HCT116 (cell line): ENCODE results near the gene NAA16. TPM values are rescaled to one million over a fixed set of nuclear protein-coding genes. Genes with fewer than 3 reads are reported as not detected.

Experiments
- ATAC-seq: fragments of 200-7000 bp; cut with Tn5 transposase; 2 replicates; pipeline ENCODE4 v1.9.1; 2020; ENCODE audit warnings: mild to moderate bottlenecking, moderate library complexity
- BruUV-seq: library from RNA; stranded (reverse); fragments of 400-500 nt; replicated peaks from 2 replicates; lab custom pipeline; 2021; lab: Mats Ljungman, UMichigan
- CTCF ChIA-PET: fragments of 300-600 bp; sonication (Branson Sonifier 250); formaldehyde crosslinking; loops from one replicate; lab custom pipeline; 2021; ENCODE audit warnings: antibody characterized with exemption; lab: Charles Lee
- POLR2A ChIA-PET: fragments of 300-600, 350-600 bp; sonication (Branson Sonifier 250); formaldehyde crosslinking; loops from one replicate; lab custom pipeline; 2021; ENCODE audit warnings: antibody characterized with exemption; lab: Charles Lee
- RAD21 ChIA-PET, 2 experiments: fragments of 300-600 bp; sonication (Branson Sonifier 250); formaldehyde crosslinking; loops; one replicate each; lab custom pipeline; 2023; ENCODE audit warnings: low total read pairs in 2 of 2; ENCODE audit not compliant: uncharacterized antibody in 2 of 2, unreplicated experiment in 2 of 2, low non-redundant PET in 1 of 2; lab: Charles Lee
- DNase-seq: peaks from one replicate; pipeline ENCODE4 v3.0.0-alpha.2; 2010; ENCODE audit warnings: low read depth, low spot score
- H2AFZ ChIP-seq: fragments of 200-600 bp; shearing (Covaris generic), sonication (generic); 2 replicates; pipeline ENCODE4 v1.6.1; 2017; ENCODE audit warnings: low read depth, mixed run types, mixed read lengths, antibody characterized with exemption, low read length; ENCODE audit not compliant: poor library complexity, severe bottlenecking
- H3K27ac ChIP-seq: 2 replicates; pipeline ENCODE4 v1.5.1; 2012; ENCODE audit warnings: low read depth, low read length
- H3K27me3 ChIP-seq: fragments of 200-600 bp; sonication (generic); 2 replicates; pipeline ENCODE4 v1.6.1; 2016; ENCODE audit warnings: mixed run types, low read length, mixed read lengths; ENCODE audit not compliant: insufficient read depth
- H3K36me3 ChIP-seq, 2 experiments: fragments of 200-500 bp in 1 of 2; fragments of 200-600 bp in 1 of 2; sonication (Bioruptor generic) in 1 of 2; sonication (generic) in 1 of 2; 2 replicates each; pipeline versions ENCODE4 v1.5.1 to v1.6.1; 2014 to 2016; ENCODE audit warnings: low read length in 2 of 2, inconsistent platforms in 1 of 2, mixed read lengths in 1 of 2, mixed run types in 1 of 2; ENCODE audit not compliant: insufficient read depth in 2 of 2, control insufficient read depth in 1 of 2
- H3K4me1 ChIP-seq, 2 experiments: fragments of 200-600 bp in 1 of 2; sonication (generic) in 1 of 2; 2 replicates each; pipeline versions ENCODE4 v1.5.1 to v1.6.1; 2012 to 2017; ENCODE audit warnings: low read length in 2 of 2, inconsistent platforms in 1 of 2, mild to moderate bottlenecking in 1 of 2, mixed read lengths in 1 of 2, mixed run types in 1 of 2, moderate library complexity in 1 of 2; ENCODE audit not compliant: insufficient read depth in 2 of 2, control insufficient read depth in 1 of 2
- H3K4me2 ChIP-seq: fragments of 200-600 bp; sonication (generic); 2 replicates; pipeline ENCODE4 v1.6.1; 2017; ENCODE audit warnings: mixed run types, low read length, mixed read lengths
- H3K4me3 ChIP-seq, 2 experiments: fragments of 200-600 bp in 1 of 2; sonication (generic) in 1 of 2; replicated peaks in 1 of 2; 2 replicates each; pipeline ENCODE4 v1.5.1; 2011 to 2016; ENCODE audit warnings: low read length in 2 of 2, control low read depth in 1 of 2, low read depth in 1 of 2, mild to moderate bottlenecking in 1 of 2, mixed read lengths in 1 of 2, mixed run types in 1 of 2
- H3K79me2 ChIP-seq: fragments of 200-600 bp; sonication (generic); 2 replicates; pipeline ENCODE4 v1.6.1; 2017; ENCODE audit warnings: mild to moderate bottlenecking, mixed run types, low read length, moderate library complexity, mixed read lengths; ENCODE audit not compliant: insufficient read depth
- H3K9ac ChIP-seq: fragments of 200-600 bp; sonication (generic); 2 replicates; pipeline ENCODE4 v1.6.1; 2016; ENCODE audit warnings: low read length, mixed read lengths
- H3K9me2 ChIP-seq: fragments of 200-600 bp; sonication (generic), shearing (Covaris generic); 2 replicates; pipeline ENCODE4 v1.6.1; 2017; ENCODE audit warnings: mixed run types, mild to moderate bottlenecking, moderate library complexity; ENCODE audit not compliant: insufficient read depth
- H3K9me3 ChIP-seq, 2 experiments: fragments of 200-500 bp in 1 of 2; fragments of 200-600 bp in 1 of 2; sonication (Bioruptor generic) in 1 of 2; sonication (generic) in 1 of 2; 2 replicates each; pipeline ENCODE4 v1.6.1; 2014 to 2017; ENCODE audit warnings: low read length in 2 of 2, mixed read lengths in 2 of 2, inconsistent platforms in 1 of 2, low read depth in 1 of 2, mild to moderate bottlenecking in 1 of 2, mixed run types in 1 of 2, moderate library complexity in 1 of 2; ENCODE audit not compliant: control insufficient read depth in 1 of 2, insufficient read depth in 1 of 2
- H4K20me1 ChIP-seq: fragments of 200-600 bp; sonication (generic), shearing (Covaris generic); 2 replicates; pipeline ENCODE4 v1.6.1; 2017; ENCODE audit warnings: mixed run types, mild to moderate bottlenecking, moderate library complexity; ENCODE audit not compliant: insufficient read depth
- ATF3 ChIP-seq: IDR thresholded peaks from 2 replicates; pipeline ENCODE4 v1.6.1; 2012
- CBX3 ChIP-seq: IDR thresholded peaks from 2 replicates; pipeline ENCODE4 v1.6.1; 2012; ENCODE audit warnings: low read depth
- CTCF ChIP-seq, 3 experiments: fragments of 200-600 bp in 1 of 3; sonication (generic) in 1 of 3; IDR thresholded peaks in 2 of 3; conservative IDR thresholded peaks in 1 of 3; 2 replicates each; pipeline ENCODE4 v1.5.1; 2012 to 2017; ENCODE audit warnings: low read depth in 2 of 3, low read length in 2 of 3, antibody characterized with exemption in 1 of 3, borderline replicate concordance in 1 of 3, control low read depth in 1 of 3, mild to moderate bottlenecking in 1 of 3, mixed read lengths in 1 of 3, mixed run types in 1 of 3, moderate library complexity in 1 of 3; ENCODE audit not compliant: insufficient read depth in 1 of 3
- EGR1 ChIP-seq: IDR thresholded peaks from 2 replicates; pipeline ENCODE4 v1.6.1; 2012; ENCODE audit warnings: low read depth
- EZH2 ChIP-seq: fragments of 200-600 bp; sonication (generic); IDR thresholded peaks from 2 replicates; pipeline ENCODE4 v1.6.1; 2017; ENCODE audit warnings: antibody characterized with exemption, mixed run types
- MAX ChIP-seq: IDR thresholded peaks from 2 replicates; pipeline ENCODE4 v1.6.1; 2012
- POLR2A ChIP-seq: IDR thresholded peaks from 2 replicates; pipeline ENCODE4 v1.7.0; 2011; ENCODE audit warnings: borderline replicate concordance; ENCODE audit not compliant: insufficient read depth, insufficient read length; ENCODE audit errors: extremely low read depth
- RAD21 ChIP-seq: IDR thresholded peaks from 2 replicates; pipeline ENCODE4 v1.6.1; 2012; ENCODE audit warnings: low read depth, mild to moderate bottlenecking
- SIN3A ChIP-seq: IDR thresholded peaks from 2 replicates; pipeline ENCODE4 v1.6.1; 2012; ENCODE audit warnings: low read depth
- TCF7L2 ChIP-seq: IDR thresholded peaks from 2 replicates; pipeline ENCODE4 v1.7.0; 2011; ENCODE audit warnings: borderline replicate concordance, inconsistent platforms; ENCODE audit not compliant: insufficient read depth, insufficient read length; ENCODE audit errors: extremely low read depth
- YY1 ChIP-seq: IDR thresholded peaks from 2 replicates; pipeline ENCODE4 v1.6.1; 2011; ENCODE audit warnings: low read length, low read depth, moderate library complexity, mild to moderate bottlenecking; ENCODE audit not compliant: insufficient replicate concordance; ENCODE audit errors: extremely low read depth
- ZNF274 ChIP-seq: fragments of 200-500 bp; sonication (Bioruptor generic); IDR thresholded peaks from 2 replicates; pipeline ENCODE4 v1.6.1; 2014; ENCODE audit warnings: mild to moderate bottlenecking, low read depth, low read length, inconsistent platforms
- intact Hi-C: fragments of 100-400 bp; cut with micrococcal nuclease; formaldehyde crosslinking; loops from 2 replicates; pipeline ENCODE4 v1.10.0; 2022
- total RNA-seq: library from RNA; stranded (reverse); gene quantifications from one replicate; pipeline ENCODE4 v1.2.1, GENCODE V29; 2021; ENCODE audit not compliant: unreplicated experiment

NAA16 gene
- total RNA-seq, 1 experiment from 2014 or later = 19.1 TPM

- TF ChIP-seq ZNF274 (no peak), CBX3 (no peak), SIN3A (no peak), EGR1 (no peak), YY1 (no peak), TCF7L2 (no peak)
These were observed 16.2 kb upstream of the NAA16 start (continued) for GRCh38 chr13:41294914-41295313.

GRCh38 chr13:41295973-41296372 lies 15.1 kb upstream of the NAA16 start:
- intact Hi-C loops = no loop called here
- POLR2A ChIA-PET = no interaction called here

More at GRCh38 chr13:41295973-41296372, 15.1 kb upstream of the NAA16 start:
- no peaks in the 10 kb centered on the region for H3K27me3 ChIP-seq
- BruUV-seq = no TSS peak
- no peaks in the 10 kb centered on the region for H3K9me3 ChIP-seq
- H3K36me3 ChIP-seq = no peaks in the 10 kb centered on the region
- no peak for TF ChIP-seq POLR2A
- no peak for TF ChIP-seq EZH2
- no peak for TF ChIP-seq ATF3
- TF ChIP-seq RAD21 = no peak
- no peak for TF ChIP-seq MAX
- TF ChIP-seq CTCF (IDR thresholded peaks at IDR 0.05 in 2 of 3, conservative IDR thresholded peaks at IDR 0.05 in 1 of 3; ENCODE audit: borderline replicate concordance in 1 of 3, insufficient read depth in 1 of 3, low read depth in 2 of 3, low read length in 2 of 3) = no peak
- RAD21 ChIA-PET = no interaction called here
- no peaks in the 10 kb centered on the region for H3K79me2 ChIP-seq
- no peak overlapping the region for H3K9ac ChIP-seq
- H2AFZ ChIP-seq = no peak overlapping the region
- ATAC-seq = no peak
- H3K9me2 ChIP-seq = no peaks in the 10 kb centered on the region
- no peak for DNase-seq
- H3K4me1 ChIP-seq = no peaks in the 10 kb centered on the region
- no peak overlapping the region for H3K27ac ChIP-seq
- CTCF ChIA-PET = no interaction called here
- no peak overlapping the region for H3K4me2 ChIP-seq
- no peak overlapping the region for H3K4me3 ChIP-seq
- H4K20me1 ChIP-seq = no peaks in the 10 kb centered on the region
